Renal cortical epithelial cell (primary cell): Measurements from ENCODE around the gene AQP9. TPM values are rescaled to one million over a fixed set of nuclear protein-coding genes. Genes with fewer than 3 reads are reported as not detected.
A peak's percentile ranks its signal among the peaks of the same experiment; 100 is the strongest.

Experiments
- DNase-seq: peaks from one replicate; pipeline ENCODE4 v3.0.0-alpha.2; 2011; ENCODE audit warnings: low read depth
- total RNA-seq: library from RNA; depleted of rRNA; stranded (reverse); fragments of >200 nt; gene quantifications from 2 replicates; pipeline ENCODE4 v1.2.3, GENCODE V29; 2014

The AQP9 gene
- total RNA-seq = 0.35 and 0.40 TPM in 2 replicates

- DNase-seq = peak; percentile 44
These were observed at the start of gene AQP9 for GRCh38 chr15:58138106-58138505. Gene AQP9, plus strand, starts transcription at chr15:58138381. Its CDS starts 185 bp downstream, at chr15:58138566.

DNA sequence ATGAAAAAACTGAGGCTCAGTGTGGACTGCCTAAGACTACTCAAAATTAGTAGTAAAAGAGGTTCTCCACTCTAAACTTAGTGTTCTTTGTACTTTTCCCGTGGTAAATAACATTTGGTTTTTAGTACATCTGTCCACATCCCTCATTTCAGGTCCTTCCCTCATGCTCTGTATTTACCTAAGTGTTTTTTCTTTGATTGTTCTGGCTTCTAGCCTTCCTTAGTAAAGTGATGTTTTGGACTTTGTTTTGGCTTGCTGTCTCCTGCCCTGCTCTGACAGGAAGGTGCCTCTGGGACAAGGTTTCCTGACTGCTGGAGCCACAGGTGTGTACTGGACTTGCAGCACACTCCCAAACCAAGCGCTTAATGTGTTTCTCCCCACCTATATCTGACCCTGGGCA lies 42.8 kb upstream of the AQP9 start:
- DNase-seq = no peak

DNA sequence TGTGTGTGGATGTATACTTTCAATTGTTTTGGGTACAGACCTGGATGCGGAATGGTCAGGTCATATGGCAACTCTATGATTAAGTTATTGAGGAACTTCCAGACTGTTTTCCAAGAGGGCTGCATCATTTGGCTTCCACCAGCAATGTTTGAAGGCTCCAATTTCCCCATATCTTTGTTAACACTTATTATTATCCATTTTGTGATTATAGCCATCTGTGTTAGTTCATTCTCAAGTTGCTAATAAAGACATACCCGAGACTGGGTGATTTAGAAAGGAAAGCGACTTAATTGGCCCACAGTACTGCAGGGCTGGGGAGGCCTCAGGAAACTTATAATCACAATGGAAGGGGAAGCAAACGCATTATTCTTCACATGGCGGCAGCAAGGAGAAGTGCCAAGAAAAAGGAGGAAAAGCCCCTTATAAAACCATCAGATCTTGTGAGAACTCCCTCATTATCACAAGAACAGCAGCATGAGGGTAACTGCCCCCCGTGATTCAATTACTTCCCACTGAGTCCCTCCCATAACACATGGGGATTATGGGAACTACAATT lies 41.6 kb upstream of the AQP9 start:
- no peak for DNase-seq

GRCh38 chr15:58103482-58103881 lies 34.7 kb upstream of the AQP9 start:
- no peak for DNase-seq

DNA sequence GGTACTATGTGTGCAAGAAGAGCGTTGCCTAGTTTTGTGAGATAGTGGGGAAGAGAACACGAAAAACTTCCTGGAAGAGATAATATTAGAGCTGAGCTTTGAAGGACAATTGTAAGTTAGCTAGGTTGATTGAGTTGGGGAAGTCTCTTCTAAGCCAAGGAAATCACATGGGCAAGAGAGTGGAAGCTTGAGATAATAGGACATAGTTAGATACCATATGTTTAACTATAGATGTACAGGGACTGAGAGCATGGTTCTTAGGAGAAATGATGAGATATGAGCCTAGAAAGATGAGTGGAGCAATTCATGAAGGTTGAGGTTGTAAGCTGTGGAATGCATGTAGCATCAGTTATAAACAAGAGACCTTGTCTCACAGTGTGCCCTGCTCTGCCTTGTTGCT lies 30.1 kb upstream of the AQP9 start:
- DNase-seq = no peak

DNA sequence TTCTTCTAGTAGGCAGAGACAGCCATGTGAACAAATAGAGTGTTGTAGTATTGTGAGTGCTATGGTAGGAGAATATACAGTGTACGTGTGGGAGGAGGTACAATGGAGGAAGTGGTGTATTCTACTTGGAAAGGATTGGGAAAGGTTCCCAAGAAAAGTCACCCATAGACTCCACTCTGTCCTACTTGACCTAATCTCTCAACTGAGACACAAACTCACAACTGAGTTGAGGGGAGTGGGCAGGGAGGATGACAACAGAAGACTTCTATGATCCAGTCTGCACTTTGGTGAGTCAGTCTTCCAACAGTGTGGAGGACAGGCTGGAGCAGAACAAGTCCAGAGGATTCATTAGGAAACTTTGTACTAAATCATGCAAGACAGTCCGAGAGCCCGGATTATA lies 28.8 kb upstream of the AQP9 start:
- no peak for DNase-seq

GRCh38 chr15:58110999-58111717 lies 27.0 kb upstream of the AQP9 start:
- no peak for DNase-seq

DNA sequence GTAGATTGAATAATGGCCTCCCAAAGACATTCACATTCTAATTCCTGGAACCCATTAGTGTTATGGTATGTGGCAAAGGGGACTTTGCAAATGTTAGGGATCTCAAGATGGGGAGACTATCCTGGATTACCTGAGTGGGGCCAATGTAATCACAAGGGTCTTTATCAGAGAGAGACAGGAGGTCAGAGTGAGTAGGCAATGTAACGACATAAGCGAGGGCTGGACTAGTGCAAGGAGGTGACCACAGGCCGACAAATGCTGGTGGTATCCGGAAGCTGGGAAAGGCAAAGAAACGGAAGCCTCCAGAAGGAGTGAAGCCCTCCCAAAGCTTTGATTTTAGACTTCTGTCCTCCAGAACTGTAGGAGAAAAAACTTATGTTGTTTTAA lies 26.5 kb upstream of the AQP9 start:
- DNase-seq = no peak

DNA sequence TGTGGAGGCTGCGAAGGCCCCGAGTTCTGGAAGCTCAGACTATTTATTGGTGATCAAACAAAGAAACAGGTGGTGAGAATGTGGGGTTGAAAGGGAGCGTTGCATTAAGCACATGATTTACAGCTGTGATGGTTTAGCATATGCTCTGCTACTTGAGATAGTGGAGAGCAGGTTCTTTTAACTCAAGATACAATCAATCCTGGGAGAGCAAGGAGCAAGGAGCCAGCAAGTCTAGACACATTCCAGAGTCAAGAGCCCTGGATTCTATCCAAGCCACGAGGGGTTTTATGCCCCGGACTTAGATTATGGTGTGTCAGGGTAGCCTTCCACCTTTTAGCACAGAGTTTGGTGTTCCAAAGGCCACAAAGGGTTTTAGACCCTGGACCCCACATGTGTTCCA lies 24.8 kb upstream of the AQP9 start:
- DNase-seq = peak; percentile 4

- DNase-seq = no peak
These were observed 23.8 kb upstream of the AQP9 start for GRCh38 chr15:58114388-58114787.

DNA sequence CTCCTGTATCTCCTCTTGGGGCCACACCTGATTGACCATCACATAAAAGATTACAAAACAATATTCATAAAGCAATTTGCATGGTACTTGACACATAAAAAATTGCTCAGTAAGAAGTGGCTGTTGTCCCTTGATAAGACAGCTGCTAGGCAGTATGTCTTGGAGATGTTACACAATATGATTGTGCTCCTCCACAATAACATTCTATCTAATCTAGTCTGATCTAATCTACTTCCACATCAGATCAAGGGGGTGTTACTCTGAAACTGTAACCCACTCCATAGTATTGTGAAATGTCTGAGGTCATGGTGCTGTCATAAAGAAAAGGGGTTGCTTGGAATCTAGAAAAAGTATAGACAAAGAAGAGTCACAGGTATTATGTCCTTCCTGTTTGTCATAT lies 23.4 kb upstream of the AQP9 start:
- DNase-seq = no peak

DNA sequence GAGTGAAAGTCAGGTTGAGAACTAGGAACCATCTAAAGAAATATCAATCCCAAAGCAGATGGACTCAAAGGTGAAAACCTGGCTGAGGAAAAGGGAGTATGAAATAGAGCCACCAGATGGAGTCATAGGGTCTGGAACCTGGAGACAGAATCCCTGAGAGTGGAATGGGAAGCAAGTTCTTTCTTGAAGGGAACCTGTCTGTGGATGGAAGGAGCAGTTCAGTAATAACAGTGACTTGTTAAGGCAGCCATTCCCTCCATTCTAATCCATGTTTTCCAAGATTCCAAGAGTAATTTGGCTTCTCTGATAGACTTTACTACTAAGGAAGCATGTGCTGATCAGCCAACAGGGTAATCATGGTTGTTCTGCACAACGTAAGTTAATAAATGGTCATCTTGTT lies 22.5 kb upstream of the AQP9 start:
- peak; percentile 64 for DNase-seq

- DNase-seq = no peak
These were observed 20.6 kb upstream of the AQP9 start for GRCh38 chr15:58117619-58118018.

DNA sequence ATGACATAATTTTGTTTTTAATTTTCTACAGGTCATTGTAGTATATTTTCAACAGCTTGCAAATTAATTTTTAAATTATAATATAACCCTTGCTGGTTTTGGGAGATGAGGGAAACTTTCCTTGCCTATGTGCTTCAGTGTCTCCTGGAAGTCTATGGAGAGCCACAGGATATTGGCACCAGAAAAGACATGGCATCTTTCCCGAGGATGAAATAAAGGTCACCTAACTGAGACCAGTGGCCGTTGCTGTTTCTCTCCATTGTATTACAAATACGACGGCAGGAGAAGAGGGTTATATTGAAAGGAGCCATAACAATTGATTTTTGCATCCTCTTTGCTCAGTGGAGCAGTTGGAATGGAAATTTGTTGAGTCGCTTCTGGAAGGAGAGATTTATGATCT lies 19.9 kb upstream of the AQP9 start:
- DNase-seq = no peak

DNA sequence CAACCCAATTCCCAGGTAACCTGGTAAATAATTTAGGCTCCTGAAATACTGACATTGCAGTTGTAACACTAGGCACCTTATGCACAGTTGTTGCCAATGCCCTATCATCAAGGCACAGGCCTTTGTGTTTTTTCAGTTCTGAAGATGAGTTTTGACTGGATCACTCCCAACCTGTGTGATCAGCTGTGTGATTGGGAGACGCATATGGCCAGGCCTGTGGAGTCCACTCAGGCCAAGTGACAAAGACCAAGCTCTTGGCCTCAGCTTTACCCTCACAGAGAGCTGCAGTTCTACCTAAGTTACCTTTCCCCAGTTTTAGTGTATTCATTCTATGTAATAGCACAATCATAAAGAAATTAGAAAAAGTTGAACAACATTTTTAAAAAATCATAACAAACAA lies 19.2 kb upstream of the AQP9 start:
- no peak for DNase-seq

DNA sequence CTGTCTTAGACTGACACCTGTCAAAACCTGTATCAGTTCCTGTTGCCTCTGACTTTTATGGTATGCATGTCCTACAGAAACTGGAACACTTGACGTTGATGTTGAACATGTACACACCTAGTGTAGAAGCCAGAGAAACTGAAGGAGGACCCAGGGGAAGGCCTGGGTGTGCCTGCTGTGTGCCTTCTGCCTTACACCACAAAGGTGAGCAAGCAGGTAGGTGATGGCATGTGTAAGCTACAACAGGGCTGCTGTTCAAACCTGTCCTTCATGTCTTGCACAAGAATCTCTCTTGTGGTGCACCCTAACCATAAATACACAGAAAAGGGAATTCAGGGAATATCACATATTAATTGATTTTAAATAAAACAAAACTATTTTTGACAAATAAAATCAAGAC lies 13.6 kb upstream of the AQP9 start:
- no peak for DNase-seq

DNA sequence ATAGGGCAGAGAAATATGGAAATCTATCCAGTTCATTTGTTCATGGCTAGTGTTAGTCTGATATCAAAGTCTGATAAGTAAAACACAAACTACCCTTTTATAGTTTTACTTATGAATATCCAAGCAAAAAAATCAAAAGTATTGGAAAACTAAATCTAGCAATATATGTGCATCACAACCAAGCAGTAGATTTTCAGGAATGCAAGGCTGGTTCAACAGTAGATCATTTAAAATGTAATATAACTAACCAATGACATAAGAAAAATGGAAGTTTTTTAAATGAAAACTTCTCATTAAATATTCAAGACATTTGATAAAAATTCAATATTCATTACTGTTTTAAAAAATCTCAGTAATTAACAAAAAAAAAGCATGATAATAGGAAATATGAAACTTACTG lies 12.8 kb upstream of the AQP9 start:
- DNase-seq = no peak

DNA sequence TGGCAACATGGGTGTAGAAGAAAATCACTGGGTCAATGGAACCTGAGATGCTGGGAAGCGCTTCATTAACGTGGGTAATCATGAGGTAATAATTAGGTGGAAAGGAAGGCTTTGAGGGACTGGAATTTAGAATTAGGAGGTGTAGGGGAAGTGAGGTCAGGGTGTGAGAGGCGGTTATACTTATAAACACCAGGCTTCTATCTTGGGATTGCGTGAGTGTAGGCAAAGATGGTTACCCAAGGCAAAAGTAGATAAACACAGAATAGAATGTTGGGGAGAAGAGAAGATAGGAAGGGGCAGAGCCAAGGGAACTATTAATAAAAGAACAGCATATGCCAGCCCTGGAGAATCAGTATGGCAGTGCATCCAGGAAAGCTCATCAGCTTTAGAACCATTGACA lies 3.3 kb upstream of the AQP9 start:
- no peak for DNase-seq

DNA sequence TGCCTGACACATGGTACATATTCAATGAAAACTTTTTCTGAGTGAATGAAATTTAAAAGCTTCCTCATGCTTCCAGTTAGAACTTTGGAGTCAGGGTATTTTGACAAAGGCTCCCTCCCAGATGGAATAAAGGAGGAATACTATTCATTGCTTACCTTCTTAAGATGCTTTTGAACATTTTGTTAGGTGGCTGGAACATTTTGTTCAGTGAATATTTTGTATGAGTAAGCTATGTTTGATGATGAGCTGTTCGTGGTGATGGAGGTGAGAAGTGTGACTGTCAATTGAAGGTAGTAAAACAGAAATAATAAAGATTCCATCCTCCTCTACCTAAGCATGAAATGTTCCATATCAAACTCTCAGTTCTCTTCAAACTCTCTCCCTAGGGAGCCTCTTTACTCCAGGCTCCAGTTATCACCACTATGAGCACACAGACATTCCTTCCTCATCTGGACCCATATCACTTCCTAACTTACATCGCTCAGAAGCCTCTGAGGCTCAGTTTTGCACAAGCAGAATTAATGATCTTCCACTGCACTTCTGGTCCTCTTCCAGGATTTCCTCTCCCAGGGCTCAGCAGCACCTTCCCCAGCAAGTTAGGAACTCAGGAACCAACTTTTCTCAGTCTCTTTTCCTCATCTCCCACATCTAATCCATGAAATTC lies 2.5 kb upstream of the AQP9 start:
- DNase-seq = no peak

DNA sequence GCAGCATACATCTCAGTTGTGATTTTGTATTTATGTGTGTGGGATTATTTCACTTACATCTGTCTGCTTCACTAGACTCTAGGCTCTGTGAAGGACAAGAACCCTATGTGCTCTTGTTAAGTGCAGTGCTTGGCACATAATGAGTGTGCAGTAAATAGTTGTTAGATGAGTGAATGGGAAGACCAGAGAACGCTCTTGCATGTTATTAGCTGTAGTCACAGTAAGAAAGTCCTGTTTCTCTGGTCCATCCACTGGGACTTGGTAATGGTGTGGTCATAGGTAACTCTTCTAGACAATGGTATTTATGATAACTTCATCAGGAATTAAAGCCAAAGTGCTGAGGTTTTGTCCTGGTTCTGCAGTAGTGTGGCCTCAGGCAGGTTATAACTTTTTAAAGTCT lies 1.4 kb upstream of the AQP9 start:
- peak; percentile 47 for DNase-seq

GRCh38 chr15:58137686-58138085 lies 495 bp upstream of the AQP9 start:
- DNase-seq = no peak

GRCh38 chr15:58139276-58139988 lies 1.3 kb downstream of the AQP9 start:
- DNase-seq = no peak

DNA sequence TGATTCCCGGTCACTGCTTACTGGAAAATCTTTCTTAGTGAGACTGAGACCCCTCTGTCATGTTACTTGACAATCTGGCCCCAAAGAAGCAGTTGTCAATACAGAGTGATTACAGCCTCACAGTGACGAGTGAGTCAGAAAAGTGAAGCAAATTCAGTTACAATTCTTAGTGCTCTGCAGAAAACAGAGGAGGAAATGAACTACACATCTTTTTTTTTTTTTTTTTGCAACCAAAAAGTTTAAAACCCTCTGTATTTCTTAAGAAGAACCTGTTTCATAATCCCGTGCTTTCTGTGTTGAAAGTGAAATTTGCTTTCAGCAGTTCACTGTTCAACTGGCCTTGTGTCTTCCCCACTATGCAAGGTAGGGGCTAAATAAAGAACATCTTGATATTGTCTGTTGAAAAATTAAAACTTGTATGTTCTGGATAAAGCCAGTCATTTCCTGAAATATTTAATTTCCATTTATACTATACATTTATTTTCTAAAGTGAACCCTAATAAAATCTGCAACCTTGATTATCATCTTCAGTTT lies 1.9 kb downstream of the AQP9 start:
- DNase-seq = peak; percentile 11
